HTR-8/SVneo (cell line): ENCODE results near the gene EPB41L2.
"Not testable (repeated sequence)": the region's sequence is repeated elsewhere in the genome, so short reads cannot be mapped to it uniquely, and the experiment has no call there.

Experiments used
- DNase-seq: peaks from one replicate; pipeline ENCODE4 v3.0.0; 2011; ENCODE audit warnings: low spot score, mixed read lengths; ENCODE audit not compliant: insufficient read length
- FAIRE-seq: peaks from 2 replicates; lab custom pipeline; 2011; peaks lifted over from hg19 to GRCh38; lab: Jason Lieb, UNC

Gene EPB41L2

DNA sequence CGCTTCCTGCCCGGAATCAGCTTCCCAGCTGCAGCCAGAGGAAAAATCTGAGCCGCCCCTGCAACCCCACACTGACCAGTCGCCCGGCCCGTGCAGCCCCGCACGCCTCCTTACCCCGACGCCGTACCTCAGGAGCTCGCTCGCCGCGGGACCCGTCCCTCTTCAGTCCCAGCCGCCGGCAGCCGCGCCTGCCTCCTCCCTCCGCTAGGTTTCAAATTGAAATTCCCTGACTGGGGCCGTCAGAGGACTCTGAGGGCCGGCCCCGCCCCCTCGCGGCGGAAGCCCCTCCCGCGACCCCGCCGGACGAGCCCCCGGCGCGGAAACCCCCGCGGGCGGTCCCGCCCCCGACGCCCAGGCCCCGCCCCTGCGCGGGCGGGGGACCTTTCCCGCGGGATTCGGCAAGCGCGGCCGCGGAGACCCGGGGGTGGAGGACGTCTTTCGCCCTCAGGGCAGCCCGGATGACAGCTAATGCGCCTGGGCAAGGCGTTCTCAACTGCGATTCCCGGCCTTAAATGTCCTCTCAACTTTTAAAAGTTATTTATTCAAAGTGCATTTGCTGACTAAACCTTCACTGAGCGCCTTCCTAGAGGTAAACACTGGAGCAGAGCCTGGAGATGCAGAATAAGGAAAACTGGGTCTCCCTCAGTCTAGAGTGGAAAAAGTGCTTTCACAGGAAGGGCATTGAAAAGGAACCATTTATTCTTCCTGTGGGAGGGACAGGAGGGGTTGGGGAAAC lies at the start of gene EPB41L2:
Gene EPB41L2 (minus strand): TSS at position 218 of the 736 bp plus-strand sequence. CDS start 106,760 bp downstream, outside the sequence.
- peak; percentile 84 for DNase-seq
- FAIRE-seq = peak; percentile 46

DNA sequence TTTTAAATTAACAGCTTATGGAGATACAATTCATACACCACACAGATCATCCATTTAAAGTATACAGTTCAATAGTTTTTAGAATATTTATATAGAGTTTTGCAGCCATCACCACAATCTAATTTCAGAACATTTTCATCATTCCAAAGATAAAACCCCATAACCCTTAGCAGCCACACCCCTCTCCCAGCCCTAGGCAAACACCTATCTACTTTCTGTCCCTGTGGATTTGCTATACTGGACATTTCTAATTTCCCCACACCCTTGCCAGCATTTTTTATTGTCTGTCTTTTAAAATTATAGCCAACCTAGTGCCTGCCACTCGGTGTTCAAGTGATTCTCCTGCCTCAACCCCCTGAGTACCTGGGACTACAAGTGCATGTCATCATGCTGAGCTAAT lies 49.2 kb upstream of the EPB41L2 start:
- DNase-seq = no peak
- no peak for FAIRE-seq

GRCh38 chr6:131107151-131107550 lies 44.1 kb upstream of the EPB41L2 start:
- FAIRE-seq = no peak
- DNase-seq = peak; percentile 35

GRCh38 chr6:131103901-131104300 lies 40.9 kb upstream of the EPB41L2 start:
- no peak for FAIRE-seq
- no peak for DNase-seq

- FAIRE-seq = no peak
- no peak for DNase-seq
Observed at GRCh38 chr6:131103296-131103695, 40.3 kb upstream of the EPB41L2 start.

DNA sequence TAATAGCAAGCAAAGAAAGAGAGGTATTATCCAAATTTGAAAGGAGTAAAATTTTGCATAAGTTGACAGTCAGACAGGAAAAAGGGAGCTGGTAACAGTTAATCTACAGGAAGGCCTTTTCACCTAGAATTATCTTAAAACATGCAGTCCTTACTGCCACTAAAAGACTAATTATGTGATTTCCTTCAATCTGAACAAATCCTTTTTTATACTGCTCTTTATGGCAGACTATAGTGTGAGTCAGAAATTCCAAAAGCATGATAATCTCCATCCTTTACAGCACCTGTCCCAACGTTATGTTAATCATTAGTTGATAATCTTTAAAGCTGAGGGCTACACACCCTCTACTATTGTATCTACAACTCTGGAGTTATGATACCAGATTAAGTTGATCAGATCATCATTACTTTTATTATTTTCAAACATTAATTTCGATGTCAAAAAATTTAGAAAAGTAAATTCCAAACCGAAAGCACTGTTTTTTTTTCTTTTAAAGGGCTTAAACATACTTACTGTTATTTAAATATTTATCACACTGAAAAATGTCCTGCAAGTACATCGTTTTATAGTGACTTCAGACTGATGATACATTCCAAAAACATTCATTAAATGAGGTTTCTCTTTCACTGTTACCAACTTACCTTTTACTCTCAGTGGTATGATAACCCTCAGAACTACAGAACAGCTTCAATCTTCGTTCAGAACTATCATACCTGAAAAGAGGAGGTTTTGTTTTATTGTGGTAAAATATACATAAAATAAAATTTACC lies 39.1 kb upstream of the EPB41L2 start:
- FAIRE-seq (peak; percentile 64), DNase-seq (no peak)

GRCh38 chr6:131096786-131097185 lies 33.7 kb upstream of the EPB41L2 start:
- FAIRE-seq (no peak), DNase-seq (no peak)

- FAIRE-seq (no peak), DNase-seq (no peak)
Observed at GRCh38 chr6:131093334-131093733, 30.3 kb upstream of the EPB41L2 start.

GRCh38 chr6:131091944-131092343 lies 28.9 kb upstream of the EPB41L2 start:
- not testable (repeated sequence) for DNase-seq

GRCh38 chr6:131090339-131090738 lies 27.3 kb upstream of the EPB41L2 start:
- not testable (repeated sequence) for DNase-seq, FAIRE-seq

More at GRCh38 chr6:131091944-131092343, 28.9 kb upstream of the EPB41L2 start:
- not testable (repeated sequence) for FAIRE-seq

DNA sequence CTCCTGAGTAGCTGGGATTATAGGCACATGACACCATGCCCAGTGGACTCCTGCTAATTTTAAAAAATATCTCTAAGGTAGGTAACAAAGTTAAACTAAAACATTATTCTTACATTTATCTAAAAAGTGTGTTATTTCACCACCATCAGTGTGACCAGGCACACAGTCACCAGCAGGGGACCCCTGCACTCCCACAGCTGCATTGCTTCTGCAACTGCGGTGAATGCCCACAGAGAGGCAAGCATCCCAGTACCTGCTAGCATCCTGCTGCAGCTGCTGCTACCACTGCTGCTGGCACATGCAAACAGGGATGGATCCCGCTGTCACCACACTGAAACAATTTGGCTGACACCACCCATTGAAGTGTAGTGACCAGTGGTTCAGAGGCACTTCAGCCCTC lies 21.9 kb upstream of the EPB41L2 start:
- no peak for FAIRE-seq
- DNase-seq = no peak

DNA sequence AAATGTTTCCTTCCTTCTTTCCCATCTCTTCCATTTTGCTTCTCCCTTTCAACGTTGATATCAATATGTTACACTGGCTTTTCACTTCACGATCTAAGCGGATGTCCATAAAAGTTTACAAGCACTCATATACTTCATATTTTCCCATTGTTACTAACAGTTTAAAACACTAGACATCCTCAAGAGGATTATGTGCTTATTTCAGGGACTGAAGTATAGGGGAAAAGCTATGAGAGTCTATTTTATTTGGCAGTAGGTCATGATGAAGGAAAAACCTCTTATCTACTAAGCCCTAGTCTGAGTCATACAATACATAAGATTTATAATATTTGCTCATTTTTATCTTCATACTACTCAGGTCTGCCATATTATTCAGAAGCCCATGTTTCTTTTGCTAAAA lies 20.6 kb upstream of the EPB41L2 start:
- DNase-seq (no peak), FAIRE-seq (no peak)

- DNase-seq = no peak
- no peak for FAIRE-seq
Observed at GRCh38 chr6:131082335-131082734, 19.3 kb upstream of the EPB41L2 start.

- DNase-seq (no peak), FAIRE-seq (no peak)
Observed at GRCh38 chr6:131080084-131080483, 17.0 kb upstream of the EPB41L2 start.

GRCh38 chr6:131073577-131073976 lies 10.5 kb upstream of the EPB41L2 start:
- FAIRE-seq (no peak), DNase-seq (no peak)

DNA sequence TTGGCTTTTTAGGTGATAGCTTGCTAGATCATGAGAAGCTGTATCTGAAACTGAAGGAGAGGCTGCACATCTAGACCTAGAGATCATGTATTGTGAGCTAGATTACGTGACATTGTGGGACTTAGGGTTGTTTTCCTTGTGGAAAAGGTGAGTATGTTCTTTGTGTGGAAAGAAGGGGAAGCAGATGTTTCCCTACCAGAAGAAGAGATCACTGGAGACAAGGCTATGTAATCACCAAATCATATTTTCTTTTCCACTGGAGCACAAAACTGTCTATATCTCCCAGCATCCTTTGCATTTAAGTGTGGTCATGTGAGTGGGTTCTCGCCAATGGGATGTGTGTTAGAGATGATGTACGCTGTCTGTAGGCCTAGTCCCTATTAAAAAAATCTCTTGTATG lies 7.0 kb upstream of the EPB41L2 start:
- FAIRE-seq (peak; percentile 26), DNase-seq (no peak)

GRCh38 chr6:131068165-131068564 lies 5.1 kb upstream of the EPB41L2 start:
- DNase-seq = no peak
- no peak for FAIRE-seq

- FAIRE-seq = no peak
- DNase-seq = no peak
Observed at GRCh38 chr6:131067521-131067920, 4.5 kb upstream of the EPB41L2 start.

DNA sequence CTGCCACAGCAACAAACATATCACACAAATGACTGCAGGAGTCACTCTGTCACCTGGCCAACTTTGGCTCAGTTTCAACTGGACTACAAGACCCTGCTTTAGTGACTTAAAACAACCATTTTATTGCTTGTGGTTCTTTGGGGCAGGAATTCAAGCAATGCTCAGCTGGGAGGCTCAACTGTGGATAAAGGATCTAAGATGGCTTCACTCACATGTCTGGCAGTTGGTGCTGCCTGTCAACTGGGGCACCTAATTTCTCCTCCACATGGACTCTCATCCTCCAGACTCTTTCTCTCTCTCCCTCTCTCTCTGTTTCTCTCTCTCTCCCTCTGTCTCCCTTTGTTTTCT lies 2.8 kb upstream of the EPB41L2 start:
- DNase-seq = no peak
- no peak for FAIRE-seq

- FAIRE-seq = no peak
- DNase-seq = no peak
Observed at GRCh38 chr6:131065112-131065823, 2.2 kb upstream of the EPB41L2 start.

DNA sequence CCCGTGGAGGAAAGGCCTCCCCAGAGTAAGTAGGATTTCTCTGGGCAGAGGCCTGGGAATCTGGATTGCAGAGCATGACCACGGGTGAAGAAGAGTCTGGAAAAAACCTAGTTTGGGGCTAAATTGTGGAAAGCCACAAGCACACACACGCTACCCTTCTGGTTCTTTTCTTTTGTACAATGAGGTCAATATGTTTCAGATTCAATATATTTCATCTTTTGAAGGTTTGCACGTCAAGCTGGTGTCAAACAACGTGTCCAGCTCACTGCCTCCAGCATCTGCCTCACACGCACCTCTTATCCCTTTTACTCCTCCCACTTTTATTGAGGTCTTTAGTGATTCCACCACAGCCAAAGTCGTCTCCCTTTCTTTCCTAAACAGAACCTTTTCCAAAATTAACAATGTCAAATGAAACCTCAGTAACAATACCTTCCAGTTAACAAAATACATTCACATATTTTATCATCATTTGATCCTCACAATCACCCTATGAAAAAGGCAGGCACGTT lies 773 bp upstream of the EPB41L2 start:
- FAIRE-seq = no peak
- DNase-seq = no peak
